IMR-90 (cell line): ENCODE data around the gene SSBP2. TPM values are rescaled to one million over a fixed set of nuclear protein-coding genes. Genes with fewer than 3 reads are reported as not detected.

Experiments used
- ATAC-seq: fragments of 200-7000 bp; cut with Tn5 transposase; 2 replicates; pipeline ENCODE4 v1.9.1; 2020; ENCODE audit warnings: low read depth, mild to moderate bottlenecking, moderate library complexity
- BruUV-seq: library from RNA; stranded (reverse); fragments of 400-500 nt; replicated peaks from 2 replicates; lab custom pipeline; 2021; lab: Mats Ljungman, UMichigan
- CTCF ChIA-PET: fragments of 300-600 bp; formaldehyde crosslinking; extraction: SDS; loops from one replicate; lab custom pipeline; 2021; ENCODE audit warnings: antibody characterized with exemption; lab: Yijun Ruan, JAX
- POLR2A ChIA-PET: fragments of 300-600 bp; sonication (Branson Sonifier 250); formaldehyde crosslinking; loops from one replicate; lab custom pipeline; 2022; ENCODE audit warnings: antibody characterized with exemption; ENCODE audit not compliant: unreplicated experiment; lab: Charles Lee
- DNase-seq: peaks from one replicate; pipeline ENCODE4 v3.0.0; 2013
- H2AFZ ChIP-seq: replicated peaks from 2 replicates; pipeline ENCODE3; 2013; ENCODE audit warnings: low read length, mild to moderate bottlenecking; ENCODE audit not compliant: poor library complexity
- H2AK5ac ChIP-seq: 2 replicates; pipeline ENCODE4 v1.6.1; 2013; ENCODE audit warnings: low read depth, low read length, inconsistent platforms
- H2AK9ac ChIP-seq: replicated peaks from 2 replicates; pipeline ENCODE3; 2013; ENCODE audit warnings: mild to moderate bottlenecking, low read depth, low read length, moderate library complexity; ENCODE audit not compliant: poor library complexity
- H2BK120ac ChIP-seq: 2 replicates; pipeline ENCODE4 v1.6.1; 2013; ENCODE audit warnings: low read depth, low read length, inconsistent platforms
- H2BK15ac ChIP-seq: 3 replicates; pipeline ENCODE4 v1.6.1; 2013; ENCODE audit warnings: low read depth, low read length, inconsistent platforms
- H2BK20ac ChIP-seq: 2 replicates; pipeline ENCODE4 v1.6.1; 2013; ENCODE audit warnings: low read depth, mild to moderate bottlenecking, inconsistent platforms, low read length, moderate library complexity
- H2BK5ac ChIP-seq: 2 replicates; pipeline ENCODE4 v1.6.1; 2013; ENCODE audit warnings: mild to moderate bottlenecking, low read depth, low read length, inconsistent platforms; ENCODE audit not compliant: poor library complexity, severe bottlenecking
- H3K14ac ChIP-seq: replicated peaks from 2 replicates; pipeline ENCODE4 v1.6.1; 2013; ENCODE audit warnings: low read depth, low read length, inconsistent platforms
- H3K18ac ChIP-seq: 2 replicates; pipeline ENCODE4 v1.6.1; 2013; ENCODE audit warnings: low read depth, low read length, control low read depth
- H3K23ac ChIP-seq: 2 replicates; pipeline ENCODE4 v1.6.1; 2013; ENCODE audit warnings: low read depth, low read length, inconsistent platforms
- H3K27ac ChIP-seq: 2 replicates; pipeline ENCODE4 v1.5.1; 2013; ENCODE audit warnings: mild to moderate bottlenecking, control low read depth, low read length; ENCODE audit not compliant: insufficient read depth
- H3K27me3 ChIP-seq: 2 replicates; pipeline ENCODE4 v1.6.1; 2013; ENCODE audit warnings: low read length; ENCODE audit not compliant: control insufficient read depth, insufficient read depth
- H3K36me3 ChIP-seq: 2 replicates; pipeline ENCODE4 v1.6.1; 2013; ENCODE audit warnings: low read length, mixed read lengths; ENCODE audit not compliant: control insufficient read depth, insufficient read depth
- H3K4ac ChIP-seq: 2 replicates; pipeline ENCODE4 v1.6.1; 2013; ENCODE audit warnings: low read depth, low read length, inconsistent platforms
- H3K4me1 ChIP-seq: 2 replicates; pipeline ENCODE4 v1.6.1; 2013; ENCODE audit warnings: low read length, mixed read lengths; ENCODE audit not compliant: control insufficient read depth, insufficient read depth
- H3K4me2 ChIP-seq: 2 replicates; pipeline ENCODE4 v1.6.1; 2013; ENCODE audit warnings: low read depth, mild to moderate bottlenecking, control low read depth, low read length, moderate library complexity
- H3K4me3 ChIP-seq: 2 replicates; pipeline ENCODE4 v1.5.1; 2013; ENCODE audit warnings: low read depth, mild to moderate bottlenecking, control low read depth, low read length, moderate library complexity; ENCODE audit not compliant: insufficient read depth
- H3K56ac ChIP-seq: 2 replicates; pipeline ENCODE4 v1.6.1; 2013; ENCODE audit warnings: low read length, inconsistent platforms; ENCODE audit not compliant: insufficient read depth; ENCODE audit errors: extremely low read depth
- H3K79me1 ChIP-seq, 2 experiments: 2 replicates each; pipeline ENCODE4 v1.6.1; 2013; ENCODE audit warnings: low read length in 2 of 2, inconsistent platforms in 1 of 2, low read depth in 1 of 2
- H3K9ac ChIP-seq: 2 replicates; pipeline ENCODE4 v1.6.1; 2013; ENCODE audit warnings: low read depth, low read length, control low read depth
- H3K9me1 ChIP-seq: 2 replicates; pipeline ENCODE4 v1.6.1; 2013; ENCODE audit warnings: low read length, inconsistent platforms; ENCODE audit not compliant: insufficient read depth
- H3K9me3 ChIP-seq: 2 replicates; pipeline ENCODE4 v1.6.1; 2013; ENCODE audit warnings: low read length; ENCODE audit not compliant: control insufficient read depth, insufficient read depth
- H4K20me1 ChIP-seq: 2 replicates; pipeline ENCODE4 v1.6.1; 2013; ENCODE audit warnings: low read length, inconsistent platforms; ENCODE audit not compliant: insufficient read depth
- H4K5ac ChIP-seq: 2 replicates; pipeline ENCODE4 v1.6.1; 2013; ENCODE audit warnings: mild to moderate bottlenecking, low read depth, low read length, control low read depth
- H4K8ac ChIP-seq, 2 experiments: 2 replicates each; pipeline ENCODE4 v1.6.1; 2013; ENCODE audit warnings: low read depth in 2 of 2, low read length in 2 of 2, control low read depth in 1 of 2, inconsistent platforms in 1 of 2
- H4K91ac ChIP-seq: 2 replicates; pipeline ENCODE4 v1.6.1; 2013; ENCODE audit warnings: low read depth, low read length, inconsistent platforms; ENCODE audit not compliant: insufficient read depth
- BHLHE40 ChIP-seq: fragments of 150-350 bp; IDR thresholded peaks from 2 replicates; pipeline ENCODE4 v1.6.1; 2016; ENCODE audit warnings: mild to moderate bottlenecking, low read depth, low read length
- CEBPB ChIP-seq: IDR thresholded peaks from 2 replicates; pipeline ENCODE4 v1.6.1; 2012; ENCODE audit warnings: low read depth, low read length, improper control_type of control experiment
- CHD1 ChIP-seq: IDR thresholded peaks from 2 replicates; pipeline ENCODE4 v1.6.1; 2012; ENCODE audit warnings: low read depth, low read length, improper control_type of control experiment
- ELK1 ChIP-seq: fragments of 150-350 bp; IDR thresholded peaks from 2 replicates; pipeline ENCODE4 v1.6.1; 2016; ENCODE audit warnings: low read depth, mild to moderate bottlenecking, low read length, moderate library complexity, borderline replicate concordance
- FOS ChIP-seq: fragments of 150-350 bp; IDR thresholded peaks from 2 replicates; pipeline ENCODE4 v1.6.1; 2016; ENCODE audit warnings: low read depth, low read length
- MAFK ChIP-seq: IDR thresholded peaks from 2 replicates; pipeline ENCODE4 v1.6.1; 2012; ENCODE audit warnings: low read depth, low read length, improper control_type of control experiment
- NFE2L2 ChIP-seq: fragments of 150-350 bp; IDR thresholded peaks from 2 replicates; pipeline ENCODE4 v1.6.1; 2016; ENCODE audit warnings: low read depth, mild to moderate bottlenecking, low read length
- POLR2A ChIP-seq: IDR thresholded peaks from 2 replicates; pipeline ENCODE4 v1.6.1; 2012; ENCODE audit warnings: mild to moderate bottlenecking, low read depth, low read length
- RAD21 ChIP-seq: IDR thresholded peaks from 2 replicates; pipeline ENCODE4 v1.6.1; 2012; ENCODE audit warnings: low read length, improper control_type of control experiment
- USF2 ChIP-seq: fragments of 150-350 bp; IDR thresholded peaks from 2 replicates; pipeline ENCODE4 v1.6.1; 2017; ENCODE audit warnings: mild to moderate bottlenecking, antibody characterized with exemption, low read length, low read depth
- WGBS, 2 experiments: methylation state at CpG; one replicate each; pipeline versions ENCODE4 v1.1.5 to v1.1.7; 2013; ENCODE audit warnings: missing lambda C conversion rate in 2 of 2; ENCODE audit not compliant: insufficient read length in 1 of 2; ENCODE audit errors: extremely low coverage in 2 of 2; 5-methylcytosine and 5-hydroxymethylcytosine counted together
- dilution Hi-C: fragments of 300-500 bp; cut with HindIII; formaldehyde crosslinking; loops from one replicate; pipeline ENCODE4 v1.14.3; 2018; ENCODE audit warnings: low sequenced_read_pairs; ENCODE audit not compliant: unreplicated experiment
- in situ Hi-C: fragments of 300-500 bp; cut with MboI; formaldehyde crosslinking; loops from 3 replicates; pipeline ENCODE4 v1.14.3; 2019; ENCODE audit warnings: low sequenced_read_pairs, inconsistent platforms, mixed read lengths
- intact Hi-C: fragments of 100-400 bp; cut with micrococcal nuclease; formaldehyde crosslinking; loops from 2 replicates; pipeline ENCODE4 v1.10.0; 2022
- polyA plus RNA-seq, 3 experiments: library from polyadenylated mRNA; depleted of rRNA; stranded (reverse); fragments of >200 nt; gene quantifications; 2 replicates each; pipeline ENCODE4 v1.2.3, GENCODE V29; 2012; ENCODE audit warnings: low replicate concordance in 1 of 3
- total RNA-seq: library from RNA; depleted of rRNA; stranded (reverse); fragments of >200 nt; gene quantifications from 2 replicates; pipeline ENCODE4 v1.2.3, GENCODE V29; 2012

Gene SSBP2
- total and polyA plus RNA-seq, 2 of the 4 experiments (the other 2 are of a cell fraction): 38.4 to 42.7 TPM

- peaks cover 5% of the 10 kb centered on the region; the same call in 1 of the 2 replicates for H3K9me1 ChIP-seq
- intact Hi-C loops (no loop called here), dilution Hi-C loops (no loop called here), in situ Hi-C loops (loop anchor here (25.0 kb wide), 1 partner anchor 394 kb away; no protein-coding TSS in a partner anchor)
- peak overlapping the region; percentile 46; the same call in 1 of the 2 replicates for H2BK20ac ChIP-seq
- no peak overlapping the region for H3K27ac ChIP-seq
- no peak overlapping the region for H3K14ac ChIP-seq
- no peak overlapping the region for H3K4ac ChIP-seq
- peaks cover 7% of the 10 kb centered on the region for H3K4me1 ChIP-seq
- 0 out of 3 replicates have a peak overlapping the region, but pooled peaks have one; percentile 1 for H2BK15ac ChIP-seq
- no peak overlapping the region for H3K4me3 ChIP-seq
- H3K9me3 ChIP-seq: no peaks in the 10 kb centered on the region
- H3K9ac ChIP-seq: no peak overlapping the region
- no peak overlapping the region for H3K23ac ChIP-seq
- no peak for TF ChIP-seq CHD1
- no peak for TF ChIP-seq USF2
- 0 out of 2 replicates have a peak, but pooled peaks have one; percentile 9 for TF ChIP-seq BHLHE40
- TF ChIP-seq FOS: no peak
- no peak for TF ChIP-seq NFE2L2
- TF ChIP-seq POLR2A: no peak
- TF ChIP-seq CEBPB: peak; percentile 50
- no peak for TF ChIP-seq MAFK
- no peak for TF ChIP-seq RAD21
- TF ChIP-seq ELK1: no peak
- H4K8ac ChIP-seq: no peak overlapping the region
- ATAC-seq (no peak), DNase-seq (peak; percentile 43)
- no peak overlapping the region for H2AK9ac ChIP-seq
- no CpG with 5 or more reads among the region's 2 CpGs for WGBS, 2 experiments
- H4K91ac ChIP-seq: 0 out of 2 replicates have a peak overlapping the region, but pooled peaks have one; percentile 11
- no peaks in the 10 kb centered on the region for H4K20me1 ChIP-seq
- no TSS peak for BruUV-seq
- ChIA-PET CTCF (no interaction called here), POLR2A (no interaction called here)
- peak overlapping the region; percentile 28; the same call in 1 of the 2 replicates for H3K18ac ChIP-seq
- H3K36me3 ChIP-seq: no peaks in the 10 kb centered on the region
- no peak overlapping the region for H2AK5ac ChIP-seq
- peak overlapping the region; percentile 14; the same call in 1 of the 2 replicates for H2BK120ac ChIP-seq
- no peaks in the 10 kb centered on the region for H3K27me3 ChIP-seq
- H3K79me1 ChIP-seq: no peaks in the 10 kb centered on the region
- H3K4me2 ChIP-seq: peak overlapping the region; percentile 48; the same call in 1 of the 2 replicates
- H2AFZ ChIP-seq: no peak overlapping the region
- no peak overlapping the region for H3K56ac ChIP-seq
- H2BK5ac ChIP-seq: peak overlapping the region; percentile 81
- H4K5ac ChIP-seq: peak overlapping the region; percentile 2; the same call in 1 of the 2 replicates
These were observed 17.0 kb upstream of the SSBP2 start for GRCh38 chr5:81767938-81768337.
